Uterus (tissue), 2 donors: ENCODE data around the gene FBXO21.

Experiments used
- POLR2A ChIP-seq, 2 donors: fragments of 450-650 bp; IDR thresholded peaks; one replicate each; pipeline ENCODE4 v1.6.1; 2016; ENCODE audit warnings: antibody characterized with exemption in 2 of 2, mild to moderate bottlenecking in 1 of 2, moderate library complexity in 1 of 2
- TF ChIP-seq, protein P1 (sequence below), 4 experiments: fragments of 200-600 bp in 2 of 4; fragments of 450-650 bp in 2 of 4; sonication (generic) in 2 of 4; IDR thresholded peaks; one replicate each; pipeline ENCODE4 v1.5.1; 2016 to 2019; ENCODE audit warnings: antibody characterized with exemption in 4 of 4, mild to moderate bottlenecking in 2 of 4, moderate library complexity in 1 of 4

DNA sequence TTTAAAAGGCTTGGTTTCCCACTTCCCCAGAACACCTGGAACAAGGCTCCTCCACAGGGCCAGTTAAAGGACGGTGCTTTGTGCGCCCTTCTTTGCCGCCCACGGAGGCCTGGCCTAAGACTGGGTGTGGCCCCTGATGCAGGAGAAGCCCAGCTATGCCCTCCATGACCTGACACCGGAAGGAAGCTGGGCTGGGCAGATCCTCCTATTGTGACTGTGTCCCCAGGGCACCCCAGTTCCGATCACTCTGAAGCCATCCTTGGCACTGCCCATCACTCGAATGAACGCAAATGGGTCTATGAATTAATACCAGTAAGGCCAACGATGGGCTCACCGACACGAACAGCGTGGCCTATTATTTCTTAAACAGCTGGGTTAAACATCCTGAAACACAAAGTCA, 42.6 kb downstream of the FBXO21 start:
- TF ChIP-seq, protein P1, sequence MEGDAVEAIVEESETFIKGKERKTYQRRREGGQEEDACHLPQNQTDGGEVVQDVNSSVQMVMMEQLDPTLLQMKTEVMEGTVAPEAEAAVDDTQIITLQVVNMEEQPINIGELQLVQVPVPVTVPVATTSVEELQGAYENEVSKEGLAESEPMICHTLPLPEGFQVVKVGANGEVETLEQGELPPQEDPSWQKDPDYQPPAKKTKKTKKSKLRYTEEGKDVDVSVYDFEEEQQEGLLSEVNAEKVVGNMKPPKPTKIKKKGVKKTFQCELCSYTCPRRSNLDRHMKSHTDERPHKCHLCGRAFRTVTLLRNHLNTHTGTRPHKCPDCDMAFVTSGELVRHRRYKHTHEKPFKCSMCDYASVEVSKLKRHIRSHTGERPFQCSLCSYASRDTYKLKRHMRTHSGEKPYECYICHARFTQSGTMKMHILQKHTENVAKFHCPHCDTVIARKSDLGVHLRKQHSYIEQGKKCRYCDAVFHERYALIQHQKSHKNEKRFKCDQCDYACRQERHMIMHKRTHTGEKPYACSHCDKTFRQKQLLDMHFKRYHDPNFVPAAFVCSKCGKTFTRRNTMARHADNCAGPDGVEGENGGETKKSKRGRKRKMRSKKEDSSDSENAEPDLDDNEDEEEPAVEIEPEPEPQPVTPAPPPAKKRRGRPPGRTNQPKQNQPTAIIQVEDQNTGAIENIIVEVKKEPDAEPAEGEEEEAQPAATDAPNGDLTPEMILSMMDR (IDR thresholded peaks at IDR 0.05), result no peak
- TF ChIP-seq POLR2A (IDR thresholded peaks at IDR 0.05), result no peak
